GM08714 (cell line): ENCODE data around the gene RPS3A.
A peak's percentile ranks its signal among the peaks of the same experiment; 100 is the strongest.
"Not testable (repeated sequence)": the region's sequence is repeated elsewhere in the genome, so short reads cannot be mapped to it uniquely, and the experiment has no call there.

ENCODE experiments used
- H3K4me3 ChIP-seq: fragments of 200-500 bp; sonication (Bioruptor generic); 2 replicates; pipeline ENCODE4 v1.5.1; 2014; ENCODE audit warnings: mild to moderate bottlenecking, low read length, inconsistent platforms
- ZNF274 ChIP-seq: IDR thresholded peaks from 2 replicates; pipeline ENCODE4 v1.6.1; 2012; ENCODE audit warnings: mild to moderate bottlenecking, low read depth, low read length

RPS3A gene

DNA sequence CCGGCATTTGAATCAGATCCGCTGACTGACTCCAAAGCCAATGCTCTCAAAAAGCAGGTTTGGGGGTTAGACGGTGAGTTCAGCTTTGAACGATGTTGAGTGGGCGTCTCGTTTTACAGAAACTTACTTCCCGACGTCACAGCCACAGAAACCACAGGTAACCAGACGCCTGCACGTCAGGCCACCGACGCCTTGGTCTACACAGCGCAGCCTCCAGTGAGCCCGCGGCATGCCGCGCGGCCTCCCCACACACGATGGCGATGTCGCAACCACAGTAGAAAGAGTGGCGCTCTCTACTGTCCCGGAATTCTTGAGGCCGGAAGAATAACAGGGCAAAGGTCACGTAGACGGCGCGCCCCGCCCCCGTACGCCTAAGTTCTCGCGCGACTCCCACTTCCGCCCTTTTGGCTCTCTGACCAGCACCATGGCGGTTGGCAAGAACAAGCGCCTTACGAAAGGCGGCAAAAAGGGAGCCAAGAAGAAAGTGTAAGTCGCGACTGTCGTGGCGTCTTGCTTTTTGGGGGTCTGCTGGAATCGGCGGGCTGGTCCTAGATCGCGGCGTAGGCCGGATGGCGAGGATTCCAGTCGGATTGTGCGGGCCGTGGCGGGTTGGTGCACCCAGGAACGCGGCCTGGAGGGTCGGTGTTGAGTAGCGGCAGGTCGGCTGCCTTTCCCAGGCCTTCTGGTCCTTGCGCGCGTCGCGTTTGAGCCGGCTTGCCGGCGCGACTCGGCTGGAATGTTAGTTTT, at the start of gene RPS3A:
RPS3A (plus strand) TSS at position 400 of the 747 bp plus-strand sequence; CDS start at position 425, 25 bp downstream.
- TF ChIP-seq ZNF274: no peak
- H3K4me3 ChIP-seq: peak within 1 kb of the TSS; percentile 100

DNA sequence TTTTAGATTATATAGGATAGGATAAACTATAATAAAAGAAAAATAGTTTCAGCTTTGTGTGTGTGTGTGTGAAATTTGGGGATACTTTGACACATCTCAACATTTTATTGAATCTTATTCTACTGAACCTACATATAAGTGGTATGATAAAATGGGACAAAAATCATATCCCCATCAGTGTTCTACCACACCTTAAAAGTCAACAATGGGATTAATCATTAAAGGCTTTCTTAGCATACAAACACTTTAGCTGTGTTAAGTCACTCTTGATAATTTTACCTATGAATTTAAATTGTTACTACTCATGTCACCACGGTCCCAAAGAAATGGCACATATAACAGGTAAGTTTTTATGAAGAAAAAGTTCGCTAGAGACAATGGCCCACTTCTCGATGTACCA, 46.6 kb upstream of the RPS3A start:
- no peak for TF ChIP-seq ZNF274
- H3K4me3 ChIP-seq: no peak overlapping the region

GRCh38 chr4:151055539-151055938, 43.9 kb upstream of the RPS3A start:
- TF ChIP-seq ZNF274: no peak
- no peak overlapping the region for H3K4me3 ChIP-seq

DNA sequence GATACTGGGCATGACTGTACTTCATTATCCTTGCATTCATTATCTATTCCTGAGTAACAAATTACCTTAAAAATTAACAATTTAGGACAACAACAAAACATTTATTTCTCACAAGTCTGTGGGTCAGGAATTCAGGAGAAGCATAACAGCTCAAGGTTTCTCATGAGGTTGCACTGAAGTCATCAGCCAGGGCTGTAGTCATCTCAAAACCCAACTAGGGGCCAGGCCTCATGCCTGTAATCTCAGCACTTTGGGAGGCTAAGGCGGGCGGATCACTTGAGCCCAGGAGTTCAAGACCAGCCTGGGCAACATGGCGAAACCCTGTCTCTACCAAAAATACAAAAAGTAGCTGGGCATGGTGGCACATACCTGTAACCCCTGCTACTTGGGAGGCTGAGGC, 36.3 kb upstream of the RPS3A start:
- not testable (repeated sequence) for H3K4me3 ChIP-seq

GRCh38 chr4:151067316-151067970, 32.0 kb upstream of the RPS3A start:
- H3K4me3 ChIP-seq: no peak overlapping the region
- no peak for TF ChIP-seq ZNF274

- no peak overlapping the region for H3K4me3 ChIP-seq
- no peak for TF ChIP-seq ZNF274
Observed at GRCh38 chr4:151074416-151074916, 25.0 kb upstream of the RPS3A start.

DNA sequence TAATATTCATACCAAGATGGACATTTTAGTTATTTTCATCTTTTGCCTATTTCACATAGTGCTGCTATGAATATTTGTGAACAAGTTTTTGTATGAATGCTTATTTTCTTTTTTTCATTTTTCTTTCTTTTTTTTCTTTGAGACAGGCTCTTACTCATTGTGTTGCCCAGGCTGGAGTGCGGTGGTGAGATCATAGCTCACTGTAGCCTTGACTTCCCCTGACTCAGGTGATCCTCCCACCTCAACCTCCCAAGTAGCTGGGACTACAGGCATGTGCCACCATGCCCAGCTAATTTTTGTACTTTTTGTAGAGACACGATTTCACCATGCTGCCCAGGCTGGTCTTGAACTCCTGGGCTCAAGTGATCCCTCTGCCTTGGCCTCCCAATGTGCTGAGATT, 21.4 kb upstream of the RPS3A start:
- not testable (repeated sequence) for H3K4me3 ChIP-seq

DNA sequence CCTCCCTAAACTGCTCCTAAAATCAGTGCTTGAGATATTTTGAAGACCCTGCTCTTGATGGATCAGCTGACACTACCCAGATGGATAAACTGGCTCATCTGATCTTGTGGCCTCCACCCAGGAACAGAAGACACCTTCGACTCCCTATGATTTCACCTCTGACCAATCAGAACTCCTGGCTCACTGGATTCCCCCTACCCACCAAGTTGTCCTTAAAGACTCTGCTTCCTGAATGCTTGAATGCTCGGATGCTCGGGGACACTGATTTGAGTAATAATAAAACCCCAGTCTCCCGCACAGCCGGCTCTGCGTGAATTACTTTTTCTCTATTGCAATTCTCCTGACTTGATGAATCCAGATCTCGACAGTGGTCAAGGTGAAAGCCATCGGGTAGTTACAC, 12.0 kb upstream of the RPS3A start:
- no peak for TF ChIP-seq ZNF274
- H3K4me3 ChIP-seq: no peak overlapping the region

GRCh38 chr4:151091047-151091446, 8.4 kb upstream of the RPS3A start:
- H3K4me3 ChIP-seq: no peak overlapping the region
- TF ChIP-seq ZNF274: no peak

- H3K4me3 ChIP-seq: no peak overlapping the region
- TF ChIP-seq ZNF274: no peak
Observed at GRCh38 chr4:151092488-151092887, 6.9 kb upstream of the RPS3A start.

- no peak overlapping the region for H3K4me3 ChIP-seq
- no peak for TF ChIP-seq ZNF274
Observed at GRCh38 chr4:151093203-151093602, 6.2 kb upstream of the RPS3A start.

DNA sequence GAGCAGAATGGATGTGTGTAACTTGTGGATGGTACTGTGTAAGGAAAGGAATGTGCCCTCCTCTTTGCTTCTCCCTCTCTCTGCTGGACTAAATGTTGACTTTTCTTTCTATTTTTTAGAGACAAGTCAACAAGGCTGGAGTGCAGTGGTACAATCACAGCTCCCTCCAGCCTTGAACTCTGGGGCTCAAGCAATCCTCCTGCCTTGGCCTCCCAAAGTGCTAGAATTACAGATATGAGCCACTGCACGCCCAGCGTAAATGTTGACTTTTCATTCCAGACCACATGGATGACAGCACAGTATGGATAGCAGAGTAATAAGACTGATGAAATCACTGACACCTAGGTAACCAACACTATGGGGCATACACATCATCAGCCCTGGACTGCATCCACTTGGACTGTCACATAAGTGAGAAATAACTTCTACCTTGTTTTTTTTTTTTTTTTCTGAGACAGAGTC, 5.1 kb upstream of the RPS3A start:
- H3K4me3 ChIP-seq: no peak overlapping the region
- TF ChIP-seq ZNF274: no peak

DNA sequence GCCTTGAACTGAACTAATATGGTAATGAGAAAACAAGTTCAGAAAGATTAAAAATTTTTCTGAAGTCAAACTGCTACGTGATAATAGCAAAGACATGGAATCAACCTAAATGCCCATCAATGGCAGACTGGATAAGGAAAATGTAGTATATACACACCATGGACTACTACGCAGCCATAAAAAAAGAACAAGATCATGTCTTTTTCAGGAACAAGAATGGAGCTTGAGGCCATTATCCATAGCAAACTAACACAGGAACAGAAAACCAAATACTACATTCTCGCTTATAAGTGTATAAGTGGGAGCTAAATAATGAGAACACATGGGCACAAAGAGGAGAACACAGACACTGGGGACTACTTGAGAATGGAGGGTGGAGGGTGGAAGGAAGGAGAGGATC, 4.3 kb upstream of the RPS3A start:
- TF ChIP-seq ZNF274: no peak
- no peak overlapping the region for H3K4me3 ChIP-seq

DNA sequence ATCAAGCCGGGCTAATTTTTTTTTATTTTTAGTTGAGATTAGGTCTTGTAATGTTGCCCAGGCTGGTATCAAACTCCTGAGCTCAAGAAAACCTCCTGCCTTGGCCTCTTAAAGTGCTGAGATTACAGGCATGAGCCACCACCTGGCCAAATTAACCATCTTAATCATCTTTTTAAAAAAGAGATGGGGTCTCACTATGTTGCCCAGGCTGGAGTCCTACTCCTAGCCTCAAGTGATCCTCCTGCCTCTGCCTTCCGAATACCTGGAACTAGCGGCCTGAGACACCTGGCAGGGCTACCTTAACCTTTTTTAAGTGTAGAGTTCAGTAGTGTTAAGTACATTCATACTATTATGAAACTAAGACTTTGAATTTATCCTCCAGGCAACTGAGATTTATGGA, 1.7 kb upstream of the RPS3A start:
- TF ChIP-seq ZNF274: no peak
- H3K4me3 ChIP-seq: no peak overlapping the region

DNA sequence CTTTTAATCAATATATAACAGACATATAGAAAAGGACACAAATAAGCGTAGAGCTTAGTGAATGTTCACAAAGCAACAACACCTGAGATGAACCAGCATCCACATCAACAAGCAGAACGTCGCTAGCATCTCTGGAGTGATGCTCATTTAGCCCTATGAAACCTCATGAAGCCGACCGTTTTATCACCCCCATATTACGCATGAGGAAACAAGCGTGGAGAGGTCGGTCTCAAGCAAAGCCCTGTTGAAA, 524 bp upstream of the RPS3A start:
- H3K4me3 ChIP-seq: peak overlapping the region; percentile 74; the same call in 1 of the 2 replicates
- no peak for TF ChIP-seq ZNF274

- H3K4me3 ChIP-seq: peak overlapping the region; percentile 100
- TF ChIP-seq ZNF274: no peak
Observed at GRCh38 chr4:151099976-151100417, 569 bp downstream of the RPS3A start.

DNA sequence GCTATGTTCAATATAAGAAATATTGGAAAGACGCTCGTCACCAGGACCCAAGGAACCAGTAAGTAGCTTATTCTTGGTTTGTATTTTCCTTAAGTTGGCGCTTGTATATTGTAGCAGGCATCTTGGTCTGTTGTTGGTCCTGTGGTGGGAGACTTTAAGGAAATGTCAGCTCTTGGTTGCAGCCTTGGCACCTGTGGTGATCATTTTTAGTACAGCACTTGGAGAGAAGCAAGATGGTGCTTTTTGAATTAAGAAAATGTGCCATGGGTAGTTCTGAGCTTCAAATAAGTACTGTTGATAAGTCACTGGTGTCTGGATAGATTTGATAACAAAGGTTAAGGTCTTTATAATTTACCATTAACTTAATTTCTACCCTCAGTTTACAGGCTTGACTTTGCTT, 1.1 kb downstream of the RPS3A start:
- TF ChIP-seq ZNF274: no peak
- H3K4me3 ChIP-seq: peak overlapping the region; percentile 100
